Ramos (cell line): Measurements from ENCODE around the gene MMAB.

Experiments used
- in situ Hi-C: fragments of 300-500 bp; cut with MboI; formaldehyde crosslinking; loops from one replicate; pipeline ENCODE4 v1.14.3; 2022; ENCODE audit warnings: low sequenced_read_pairs; ENCODE audit not compliant: unreplicated experiment

MMAB gene

DNA sequence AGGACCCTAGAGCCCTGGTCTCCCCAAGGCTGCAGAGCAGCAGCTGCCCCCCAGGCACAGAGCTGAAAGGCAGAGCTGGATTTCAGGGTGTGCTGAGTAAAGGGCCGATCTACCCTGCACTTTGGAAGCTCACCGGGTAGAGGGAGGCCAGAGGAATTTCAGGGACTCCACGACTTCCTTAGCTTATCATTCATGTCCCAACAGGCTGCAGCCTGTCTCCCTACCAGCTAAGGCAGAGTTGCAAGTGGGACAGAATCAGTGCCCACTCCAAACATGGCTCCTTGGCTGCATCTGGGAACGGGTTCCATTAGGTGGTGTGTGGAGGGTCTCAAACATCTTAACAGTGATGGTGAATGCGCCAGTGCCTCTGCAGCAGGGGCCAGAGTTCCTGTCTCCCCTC lies 27.5 kb downstream of the MMAB start:
- in situ Hi-C loops: no loop called here

DNA sequence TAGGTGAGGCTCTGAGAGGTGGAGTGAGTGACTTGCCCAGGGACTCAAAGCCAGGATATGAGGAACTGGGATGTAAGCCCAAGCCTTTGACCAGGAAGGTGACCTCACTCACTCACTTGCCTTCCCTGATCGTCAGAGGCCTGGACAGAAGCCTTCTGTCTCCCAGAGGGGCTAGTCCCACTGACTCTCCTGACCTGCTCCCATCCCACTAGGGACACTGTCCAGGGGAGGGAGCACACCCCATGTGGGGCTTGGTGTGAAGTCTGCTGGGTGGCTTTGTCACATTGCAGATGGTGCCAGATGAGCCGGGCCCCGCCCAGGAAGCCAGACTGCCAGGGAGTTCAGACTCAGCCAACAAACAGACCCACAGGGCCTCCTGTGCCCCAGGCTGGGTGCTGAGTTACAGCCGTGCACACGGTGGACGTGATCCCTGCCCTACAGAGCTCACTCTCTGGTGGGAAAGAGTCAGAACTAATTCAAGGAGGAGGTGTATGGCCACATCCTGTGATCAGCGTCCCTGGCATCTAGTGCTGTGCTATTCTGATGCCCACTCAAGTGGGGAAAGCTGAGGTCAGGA lies 28.3 kb downstream of the MMAB start:
- in situ Hi-C loops: no loop called here

DNA sequence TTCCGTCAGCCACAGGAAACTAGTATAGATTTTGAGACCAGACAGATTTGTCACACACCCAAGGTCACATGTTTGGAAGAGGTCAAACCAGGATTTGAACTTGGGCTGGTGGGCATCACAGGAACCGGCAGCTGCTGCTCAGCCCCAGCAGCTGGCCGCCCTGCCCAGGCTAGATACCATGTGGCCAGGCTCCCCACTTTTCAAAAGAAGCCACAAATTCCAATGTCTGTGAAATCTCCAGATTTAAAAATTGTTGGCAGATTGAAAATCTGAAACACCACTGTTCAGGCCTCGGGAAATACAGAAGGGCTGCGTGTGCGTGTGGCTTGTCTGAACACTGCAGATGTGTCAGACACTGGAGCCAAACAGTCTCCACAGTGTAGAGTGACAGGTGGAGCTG lies 30.4 kb downstream of the MMAB start:
- in situ Hi-C loops: no loop called here

DNA sequence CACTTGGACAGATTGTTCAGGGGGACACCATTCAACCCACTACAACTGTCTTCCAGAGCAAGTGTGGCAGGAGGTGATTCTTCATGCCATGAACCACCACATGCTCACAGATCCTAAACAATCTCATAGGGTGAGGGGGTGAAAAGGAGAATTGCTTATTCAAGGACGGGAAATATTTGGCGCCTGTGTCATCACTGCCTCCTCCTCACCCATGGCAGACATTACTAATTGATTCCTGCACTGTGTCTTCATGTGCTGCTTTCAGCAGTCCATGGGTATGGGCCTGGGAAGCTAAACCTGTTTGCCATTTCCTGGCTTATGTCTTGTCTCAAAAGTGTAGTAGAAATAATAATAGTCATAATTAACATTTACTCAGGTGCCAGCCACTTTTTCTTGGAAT lies 31.3 kb downstream of the MMAB start:
- in situ Hi-C loops: no loop called here

DNA sequence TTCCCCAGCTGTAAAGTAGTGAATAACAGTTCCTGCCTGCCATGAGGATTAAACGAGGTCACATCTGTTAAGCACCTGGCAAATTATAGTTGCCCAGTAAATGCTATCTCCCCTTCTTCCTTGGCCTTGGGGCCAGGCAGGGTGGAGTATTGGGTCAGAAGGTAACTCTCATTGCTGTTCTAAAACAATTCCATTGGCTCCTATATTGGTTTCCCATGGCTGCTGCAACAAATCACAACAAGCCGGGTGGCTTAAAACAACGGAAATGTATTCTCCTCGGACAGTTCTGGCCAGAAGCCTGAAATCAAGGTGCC lies 31.9 kb downstream of the MMAB start:
- in situ Hi-C loops: no loop called here

DNA sequence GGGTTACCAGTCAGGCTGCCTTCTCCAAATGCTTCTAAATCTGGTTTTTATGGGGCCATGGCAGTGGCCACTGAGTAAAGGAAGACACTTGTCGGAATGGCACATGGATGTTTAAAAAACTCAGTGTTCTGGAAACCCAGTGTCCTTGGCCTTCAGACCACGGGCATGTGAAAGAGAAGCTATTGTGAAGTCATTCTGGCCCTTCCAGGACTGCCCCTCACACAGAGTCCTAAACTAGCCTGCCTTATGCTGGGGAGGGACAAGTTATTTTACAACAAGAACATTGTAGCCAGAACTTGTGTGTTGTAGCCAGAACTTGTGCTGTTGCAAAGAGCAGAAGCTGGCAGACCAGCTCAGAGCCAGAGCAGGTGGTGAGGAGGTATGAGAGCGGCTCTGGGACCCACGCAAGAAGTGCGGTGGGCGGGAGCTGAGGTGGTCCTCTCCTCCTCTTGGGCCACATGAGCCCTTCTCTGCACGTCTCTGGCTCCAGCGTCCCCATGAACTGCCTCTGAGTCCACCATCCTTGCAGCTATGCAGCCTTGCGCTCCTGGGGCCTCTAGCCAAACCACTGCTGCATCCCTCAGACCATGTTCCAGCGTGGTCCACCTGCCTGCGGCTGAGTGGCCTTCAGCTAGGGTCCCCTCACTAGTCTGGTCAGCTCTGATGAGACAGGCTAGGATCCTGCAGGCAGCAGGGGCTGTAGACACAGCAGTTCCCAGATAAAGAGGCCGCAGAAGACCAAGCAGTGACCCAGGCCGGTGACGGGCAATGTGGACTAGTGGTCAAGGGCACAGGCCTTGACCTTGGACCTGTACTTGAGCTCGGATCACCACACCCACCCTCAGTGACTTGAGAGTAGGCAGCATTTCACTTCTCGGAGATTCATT lies 32.5 kb downstream of the MMAB start:
- in situ Hi-C loops: no loop called here

DNA sequence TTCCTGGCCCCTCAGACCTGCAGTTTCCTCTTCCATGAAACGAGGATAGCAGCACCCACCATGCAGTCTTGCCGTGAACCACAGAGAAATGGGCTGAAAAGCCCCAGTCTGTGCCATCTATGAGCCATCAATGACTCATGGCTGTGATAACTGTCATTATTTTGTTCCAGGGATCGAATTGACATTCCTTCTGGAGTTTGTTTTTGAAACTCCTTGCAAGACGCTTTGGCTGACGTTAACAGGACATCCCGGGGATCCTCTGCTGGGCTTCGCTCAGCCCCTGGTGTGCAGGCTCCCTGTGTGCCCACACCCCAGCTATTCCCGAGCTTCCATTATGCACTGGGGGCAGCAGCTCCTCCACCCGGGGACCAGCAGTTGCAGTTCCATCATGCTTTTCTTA lies 33.8 kb downstream of the MMAB start:
- in situ Hi-C loops: no loop called here

DNA sequence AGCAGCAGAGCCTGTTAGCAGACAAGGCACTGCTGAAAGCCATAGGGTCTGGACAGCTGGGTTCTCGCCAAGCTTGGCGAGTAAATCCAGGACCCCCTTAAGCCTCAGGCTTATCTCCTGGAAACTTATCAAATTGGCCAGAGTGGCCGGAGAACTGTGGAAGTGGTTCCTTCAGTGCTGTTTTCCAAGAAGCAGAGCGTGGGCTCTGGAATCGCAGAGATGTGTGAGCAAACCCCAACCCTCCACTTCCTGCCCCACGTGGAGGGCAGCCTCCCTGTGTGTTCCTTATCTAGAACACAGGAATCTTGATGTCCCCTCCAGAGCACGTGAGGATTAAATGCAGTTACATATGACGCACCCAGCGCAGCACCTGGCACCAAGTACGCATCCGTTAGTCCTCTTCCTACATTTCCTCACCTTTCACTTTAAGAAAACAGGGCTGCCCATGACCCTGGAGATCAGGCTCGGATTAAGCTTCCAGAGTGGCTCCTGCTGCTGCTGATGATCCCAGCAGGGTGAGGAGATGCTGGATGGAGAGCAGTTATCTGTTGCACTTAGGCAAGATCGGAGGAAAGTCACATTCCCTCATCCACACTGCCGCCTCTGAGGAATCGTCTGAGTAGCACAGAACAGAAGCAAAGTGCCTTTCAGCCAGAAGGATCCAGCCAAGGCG lies 35.0 kb downstream of the MMAB start:
- in situ Hi-C loops: no loop called here

DNA sequence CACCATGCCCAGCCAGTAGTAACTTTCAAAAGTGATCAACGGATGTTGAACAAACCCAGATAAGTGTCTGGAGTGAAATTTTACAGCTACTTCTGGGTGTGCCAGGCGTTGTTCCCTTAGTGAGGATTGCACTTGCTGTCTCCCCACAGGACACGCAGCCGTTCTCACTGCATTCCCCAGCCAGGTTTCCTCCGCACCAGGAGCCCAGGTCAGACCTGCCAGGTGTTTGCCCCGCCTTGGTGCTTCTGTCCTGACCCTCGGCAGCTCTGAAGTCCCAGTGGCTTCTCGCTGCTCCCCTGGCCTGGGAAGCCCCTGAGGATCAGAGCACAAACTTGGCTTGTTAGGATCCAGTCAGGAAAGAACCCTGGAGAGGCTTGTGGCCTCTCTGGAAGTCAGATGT lies 36.2 kb downstream of the MMAB start:
- in situ Hi-C loops: no loop called here

DNA sequence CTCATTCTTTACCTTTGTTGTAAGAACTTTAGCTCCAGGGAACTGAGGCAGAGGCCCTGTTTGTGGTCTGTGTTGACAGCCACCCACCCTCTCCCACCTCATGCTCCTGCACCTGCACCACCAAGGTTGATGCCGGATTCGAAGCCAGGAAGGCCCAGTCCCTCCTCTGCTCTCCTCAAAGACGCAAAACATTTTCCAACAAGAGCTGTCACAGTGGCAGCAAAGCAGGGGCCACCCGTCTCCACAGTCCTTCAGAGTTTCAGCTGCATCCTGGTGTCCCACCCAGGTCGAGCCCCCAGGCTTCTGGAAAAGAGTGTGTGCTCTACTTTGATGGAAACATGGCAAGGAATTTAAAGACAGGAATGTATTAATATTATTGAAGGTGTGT lies 37.4 kb downstream of the MMAB start:
- in situ Hi-C loops: no loop called here

DNA sequence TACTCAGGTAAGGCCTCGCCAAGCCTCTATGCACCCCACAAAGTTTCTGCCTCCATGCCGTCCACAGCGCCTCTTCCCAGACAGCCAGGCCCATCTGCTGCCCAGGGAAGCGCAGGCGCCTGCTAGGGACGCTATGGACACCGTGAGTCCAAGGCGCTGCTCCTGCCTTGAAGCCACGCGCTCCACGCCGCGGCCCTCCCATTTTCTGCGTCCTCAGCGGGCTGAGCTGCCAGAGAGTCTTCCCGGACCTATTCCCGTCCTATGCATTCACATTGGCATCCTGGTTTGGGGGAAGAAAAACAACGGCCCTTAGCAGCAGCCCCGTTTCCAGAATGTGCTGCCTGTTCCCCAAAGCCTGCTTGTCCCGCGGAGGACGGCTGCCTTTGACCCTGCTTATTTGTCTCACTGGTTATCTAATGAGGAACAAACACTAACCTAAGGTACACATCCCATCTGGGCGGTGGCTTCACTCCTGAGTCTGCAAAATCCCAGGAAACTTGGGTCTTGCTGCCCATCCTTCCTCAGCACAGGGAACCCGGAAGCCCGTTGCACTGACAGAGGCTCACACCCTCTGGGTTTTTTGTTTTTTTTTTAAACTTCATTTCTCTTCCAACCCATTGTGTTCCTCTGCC lies 38.0 kb downstream of the MMAB start:
- in situ Hi-C loops: no loop called here

DNA sequence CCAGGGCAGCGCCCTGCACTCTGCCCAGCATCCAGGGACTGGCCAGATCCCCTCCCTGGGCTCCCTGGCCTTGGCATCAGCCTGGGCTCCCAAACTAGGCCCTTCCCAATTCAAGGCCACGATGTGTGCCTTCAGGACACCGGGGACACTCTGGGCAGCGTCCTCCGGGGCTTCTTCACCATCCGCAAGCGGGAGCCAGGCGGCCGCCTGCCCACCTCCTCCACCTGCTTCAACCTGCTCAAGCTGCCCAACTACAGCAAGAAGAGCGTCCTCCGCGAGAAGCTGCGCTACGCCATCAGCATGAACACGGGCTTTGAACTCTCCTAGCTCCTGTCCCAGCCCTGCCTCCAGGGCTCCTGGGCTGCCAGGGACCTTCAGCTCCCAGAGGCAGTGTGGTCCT lies 38.8 kb downstream of the MMAB start:
- in situ Hi-C loops: no loop called here

DNA sequence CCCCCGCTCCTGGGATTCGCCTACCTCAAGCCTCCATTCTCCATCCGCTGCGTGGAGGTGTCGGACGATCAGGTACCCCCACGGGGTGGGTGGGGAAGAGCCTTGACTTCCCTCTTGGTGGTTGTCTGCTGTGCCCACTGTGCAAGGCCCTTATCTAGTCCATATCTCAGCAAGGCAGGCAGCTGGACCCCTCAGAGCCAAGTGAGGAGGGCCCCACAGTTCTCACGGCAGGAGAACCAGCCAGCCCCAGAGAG lies 39.9 kb downstream of the MMAB start:
- in situ Hi-C loops: no loop called here

DNA sequence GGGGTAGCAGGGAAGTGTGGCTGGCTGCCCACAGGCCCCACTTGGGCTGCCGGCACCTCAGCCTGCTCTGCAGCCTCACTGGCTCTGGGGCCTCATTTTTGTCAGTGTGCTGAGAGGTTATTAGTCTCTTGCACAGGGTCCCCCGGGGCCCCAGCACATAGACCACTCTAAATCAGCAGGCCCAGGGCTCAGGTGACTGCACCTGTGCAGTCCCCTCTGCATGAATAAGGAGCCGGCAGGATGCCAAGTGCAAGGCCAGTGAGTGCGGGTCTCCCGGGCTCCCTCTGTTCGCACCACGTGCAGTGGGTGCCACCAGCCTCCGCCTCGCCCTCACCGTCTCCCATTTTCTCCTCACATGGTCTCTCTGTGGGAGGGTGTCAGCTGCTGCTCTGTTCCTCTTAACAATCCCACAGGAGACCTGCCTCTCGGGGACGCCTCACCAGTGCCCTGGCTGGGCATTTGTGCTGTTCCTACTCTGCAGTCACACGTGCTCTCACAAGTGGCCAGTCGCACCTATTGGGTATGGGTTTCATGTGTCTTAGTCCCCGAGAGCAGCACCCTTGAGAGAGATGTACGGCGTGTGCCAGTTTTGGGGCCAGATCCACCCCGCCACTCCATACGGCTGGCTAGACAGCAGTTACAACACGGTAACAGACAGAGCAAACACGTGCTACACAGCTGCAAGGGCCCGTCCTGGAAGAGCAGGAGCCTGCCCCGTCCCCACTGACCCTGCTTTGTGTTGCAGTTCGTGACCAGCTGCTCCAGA lies 40.4 kb downstream of the MMAB start:
- in situ Hi-C loops: no loop called here

DNA sequence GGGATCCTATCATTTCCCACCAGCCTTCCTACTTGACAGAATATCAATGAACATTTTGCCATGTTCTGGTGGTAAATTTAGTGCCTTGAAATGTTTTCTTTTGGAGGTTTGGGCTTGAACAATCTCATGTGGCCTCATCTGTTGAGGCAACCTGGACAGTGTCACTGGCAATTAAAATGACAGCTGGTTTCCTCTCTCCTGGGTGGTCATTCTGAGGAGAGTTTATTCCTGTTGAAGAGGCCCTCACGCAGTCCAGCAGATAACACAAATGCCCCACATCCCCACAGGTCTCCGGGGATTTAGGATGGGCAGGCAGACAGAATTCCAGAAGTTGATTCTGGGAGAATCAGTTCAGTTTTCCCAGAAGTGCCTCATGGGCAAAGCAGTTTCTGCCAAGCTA lies 41.9 kb downstream of the MMAB start:
- in situ Hi-C loops: no loop called here

DNA sequence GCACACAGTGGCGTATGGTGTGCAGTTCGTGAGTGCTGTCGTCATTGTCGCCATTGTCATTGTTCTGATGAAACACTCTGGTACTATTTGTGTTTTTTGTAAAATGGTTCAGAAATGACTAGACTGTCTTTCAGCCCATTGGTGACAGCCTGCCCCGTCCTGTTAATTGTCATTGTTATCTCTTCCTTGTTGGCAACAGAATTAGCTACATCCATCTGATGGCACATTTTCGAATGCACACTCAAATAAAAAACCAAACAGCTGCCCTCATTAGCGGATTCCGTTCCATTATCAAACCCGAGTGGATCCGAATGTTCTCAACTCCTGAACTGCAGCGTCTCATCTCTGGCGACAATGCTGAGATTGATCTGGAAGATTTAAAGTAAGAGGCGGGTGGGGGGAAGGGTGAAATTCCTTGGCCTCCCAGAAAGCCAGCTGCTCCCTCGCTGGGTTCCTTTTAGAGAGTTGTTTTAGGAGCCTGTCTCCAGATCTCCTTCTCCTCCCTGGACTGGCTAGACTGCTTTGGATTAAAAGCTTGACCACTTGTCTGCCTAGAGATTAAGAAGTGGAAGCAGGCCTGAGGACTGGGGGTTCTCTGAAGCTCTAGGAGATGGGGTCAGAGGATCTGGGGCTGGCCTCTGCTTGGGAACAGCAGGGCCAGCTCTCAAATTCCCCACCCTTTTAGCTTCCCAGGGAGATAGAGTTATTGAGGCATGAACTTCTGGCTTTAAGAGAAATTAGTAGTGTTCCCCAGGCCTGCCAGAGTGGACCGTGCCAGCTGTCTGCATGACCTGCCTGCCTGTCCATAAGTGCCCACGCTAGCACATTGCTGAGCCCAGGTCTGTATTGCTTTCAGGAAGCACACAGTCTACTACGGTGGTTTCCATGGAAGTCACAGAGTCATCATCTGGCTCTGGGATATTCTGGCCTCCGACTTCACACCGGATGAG lies 43.3 kb downstream of the MMAB start:
- in situ Hi-C loops: loop anchor here (10.0 kb wide), 1 partner anchor 245 kb away; no protein-coding TSS in a partner anchor

DNA sequence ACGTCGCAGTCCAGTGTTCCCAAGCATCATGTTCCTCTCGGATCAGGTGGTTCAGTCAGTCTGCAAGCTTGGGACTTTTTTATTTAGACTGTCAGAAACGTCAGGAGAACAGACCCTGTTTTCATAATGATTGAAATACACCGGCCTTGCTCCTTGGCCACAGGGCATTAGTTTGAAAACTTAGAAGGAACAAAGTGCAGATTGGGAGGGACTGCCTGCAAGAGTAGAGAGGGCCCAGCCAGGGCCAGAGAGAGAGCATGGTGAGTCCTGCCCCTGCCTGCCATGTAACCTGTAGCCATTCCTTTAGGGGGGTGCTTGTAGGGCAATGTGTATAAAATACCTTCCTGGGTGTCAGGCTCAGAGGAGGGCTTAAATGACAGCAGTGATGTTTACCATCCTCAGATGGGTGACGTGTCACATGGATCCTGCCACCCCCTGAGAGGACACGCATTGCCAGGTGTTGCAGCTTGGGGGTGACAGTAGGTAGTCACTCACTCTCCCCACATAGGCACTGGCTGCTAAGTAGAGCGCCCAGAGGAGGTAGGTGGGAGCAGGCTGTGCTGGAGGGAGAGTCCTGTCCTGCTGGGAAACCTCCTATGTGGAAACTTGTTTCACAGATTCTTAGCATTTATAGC lies 45.7 kb downstream of the MMAB start:
- in situ Hi-C loops: loop anchor here (10.0 kb wide), 1 partner anchor 247 kb away; no protein-coding TSS in a partner anchor

DNA sequence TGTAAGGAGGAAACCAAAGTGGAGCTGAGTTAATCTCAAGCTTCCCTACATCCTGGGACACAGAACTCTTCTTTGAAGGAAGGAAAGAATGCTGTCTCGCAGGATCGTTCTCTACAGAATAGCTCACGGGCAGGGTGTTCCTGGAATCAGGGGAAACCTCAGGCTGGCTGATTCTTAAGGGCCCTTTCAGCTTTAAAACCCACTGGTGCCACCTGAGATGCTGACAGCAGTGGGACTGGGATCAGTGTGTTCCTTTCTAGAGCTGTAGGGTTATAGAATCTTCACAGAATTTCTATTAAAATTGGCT lies 48.1 kb downstream of the MMAB start:
- in situ Hi-C loops: loop anchor here (10.0 kb wide), 1 partner anchor 250 kb away; no protein-coding TSS in a partner anchor
